Osteocyte (in vitro differentiated cells): ENCODE results near the gene NUP205. TPM values are rescaled to one million over a fixed set of nuclear protein-coding genes. Genes with fewer than 3 reads are reported as not detected.

Experiments
- DNase-seq: peaks from one replicate; pipeline ENCODE4 v3.0.0; 2021; ENCODE audit warnings: mixed read lengths; ENCODE audit not compliant: unreplicated experiment; ENCODE audit errors: extremely low spot score
- H3K27ac Mint-ChIP-seq: one replicate; pipeline ENCODE4 v1.8.0; 2021; ENCODE audit warnings: mild to moderate bottlenecking, mixed read lengths; ENCODE audit not compliant: unreplicated experiment
- H3K27me3 Mint-ChIP-seq: one replicate; pipeline ENCODE4 v1.8.0; 2021; ENCODE audit warnings: mixed read lengths; ENCODE audit not compliant: unreplicated experiment
- H3K36me3 Mint-ChIP-seq: one replicate; pipeline ENCODE4 v1.8.0; 2021; ENCODE audit warnings: mixed read lengths; ENCODE audit not compliant: unreplicated experiment
- H3K4me1 Mint-ChIP-seq: one replicate; pipeline ENCODE4 v1.8.0; 2021; ENCODE audit warnings: mixed read lengths; ENCODE audit not compliant: unreplicated experiment
- H3K4me3 Mint-ChIP-seq: one replicate; pipeline ENCODE4 v1.8.0; 2021; ENCODE audit warnings: mild to moderate bottlenecking, moderate library complexity, mixed read lengths; ENCODE audit not compliant: unreplicated experiment
- H3K9me3 Mint-ChIP-seq: one replicate; pipeline ENCODE4 v1.8.0; 2021; ENCODE audit warnings: mixed read lengths; ENCODE audit not compliant: unreplicated experiment
- CTCF ChIP-seq: fragments of 200-600 bp; sonication (generic); IDR thresholded peaks from 2 replicates; pipeline ENCODE4 v1.5.0; 2021; ENCODE audit warnings: antibody characterized with exemption, mild to moderate bottlenecking, moderate library complexity
- total RNA-seq: library from RNA; stranded (reverse); gene quantifications from 2 replicates; pipeline ENCODE4 v1.2.1, GENCODE V29; 2021

The NUP205 gene
- total RNA-seq, 1 donor from 2014 or later, result 31.0 TPM

DNA sequence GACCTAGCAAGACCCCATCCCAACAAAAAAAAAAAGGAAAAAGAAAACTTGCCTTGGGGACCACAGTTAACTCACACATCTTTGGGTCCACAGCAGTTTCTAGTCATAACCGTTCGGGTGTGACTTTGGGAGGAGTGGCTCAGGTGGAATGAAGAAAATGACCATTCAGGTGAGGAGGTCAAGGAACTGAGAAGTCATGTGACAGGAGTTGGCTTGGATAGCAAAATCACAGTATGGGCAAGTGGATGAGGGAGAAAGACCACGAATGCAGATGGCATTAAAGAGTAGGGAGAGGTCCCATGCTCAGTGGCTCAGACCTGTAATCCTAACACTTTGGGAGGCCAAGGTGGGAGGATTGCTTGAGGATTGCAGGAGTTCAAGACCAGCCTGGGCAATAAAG lies 30.7 kb upstream of the NUP205 start:
- Mint-ChIP-seq H3K27me3 (peaks cover 23% of the 10 kb centered on the region), H3K4me3 (no peak overlapping the region), H3K9me3 (peaks cover 4% of the 10 kb centered on the region), H3K36me3 (peaks cover 1% of the 10 kb centered on the region), H3K4me1 (no peaks in the 10 kb centered on the region), H3K27ac (no peak overlapping the region)
- no peak for TF ChIP-seq CTCF
- DNase-seq, result no peak

GRCh38 chr7:135536150-135536549 lies 21.6 kb upstream of the NUP205 start:
- Mint-ChIP-seq H3K4me3 (no peak overlapping the region), H3K9me3 (no peaks in the 10 kb centered on the region), H3K27me3 (peaks cover 48% of the 10 kb centered on the region), H3K36me3 (no peaks in the 10 kb centered on the region), H3K27ac (no peak overlapping the region), H3K4me1 (no peaks in the 10 kb centered on the region)
- no peak for TF ChIP-seq CTCF
- no peak for DNase-seq

DNA sequence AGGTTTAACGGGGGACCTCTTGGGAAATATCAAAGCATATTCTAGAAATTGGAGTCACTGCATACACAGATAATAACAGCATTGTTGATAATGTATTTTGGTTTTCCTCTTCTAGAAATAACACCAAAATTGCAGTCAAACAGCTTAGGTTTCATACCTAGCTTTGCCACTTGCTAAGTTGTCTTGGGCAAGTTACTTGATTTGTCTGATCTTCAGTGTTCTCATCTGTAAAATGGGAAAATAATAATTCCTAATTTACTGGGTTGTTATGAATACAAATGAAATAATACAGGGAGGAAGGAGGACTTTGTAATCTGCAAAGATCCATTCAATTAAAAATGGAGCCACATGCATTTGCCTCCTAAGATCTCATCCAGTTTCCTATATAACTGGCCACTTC lies 20.3 kb upstream of the NUP205 start:
- no peaks in the 10 kb centered on the region for H3K9me3 Mint-ChIP-seq
- H3K27me3 Mint-ChIP-seq, result peaks cover 42% of the 10 kb centered on the region
- no peaks in the 10 kb centered on the region for H3K36me3 Mint-ChIP-seq
- no peaks in the 10 kb centered on the region for H3K4me1 Mint-ChIP-seq
- no peak overlapping the region for H3K4me3 Mint-ChIP-seq
- TF ChIP-seq CTCF, result no peak
- no peak for DNase-seq
- H3K27ac Mint-ChIP-seq, result no peak overlapping the region

DNA sequence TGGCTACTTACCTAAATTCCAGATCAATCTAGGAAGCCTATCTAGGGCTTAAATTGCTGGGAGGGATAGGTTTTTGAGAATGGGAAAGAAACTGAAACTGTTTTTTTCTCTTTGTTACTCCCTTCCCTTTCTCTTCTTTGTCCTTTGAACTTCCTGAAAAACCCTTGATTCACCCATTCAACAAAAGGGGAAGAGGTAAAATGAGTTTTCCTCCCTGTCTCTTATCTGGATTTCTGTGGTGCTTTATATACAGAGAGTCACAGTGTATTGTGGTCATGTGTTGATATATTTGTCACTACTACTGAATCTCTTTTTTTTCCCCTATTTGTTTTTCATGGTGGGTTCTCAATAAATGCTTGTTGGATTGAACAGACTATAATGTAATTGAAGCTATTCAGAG lies 19.8 kb upstream of the NUP205 start:
- Mint-ChIP-seq H3K27ac (no peak overlapping the region), H3K4me3 (no peak overlapping the region), H3K36me3 (no peaks in the 10 kb centered on the region), H3K9me3 (no peaks in the 10 kb centered on the region), H3K27me3 (peaks cover 42% of the 10 kb centered on the region), H3K4me1 (no peaks in the 10 kb centered on the region)
- no peak for TF ChIP-seq CTCF
- DNase-seq, result no peak

- Mint-ChIP-seq H3K36me3 (no peaks in the 10 kb centered on the region), H3K9me3 (no peaks in the 10 kb centered on the region), H3K4me1 (no peaks in the 10 kb centered on the region), H3K4me3 (no peak overlapping the region), H3K27me3 (peaks cover 39% of the 10 kb centered on the region), H3K27ac (no peak overlapping the region)
- no peak for TF ChIP-seq CTCF
- DNase-seq, result no peak
These were observed 19.3 kb upstream of the NUP205 start for GRCh38 chr7:135538376-135538775.
